HepG2 (cell line): Measurements from ENCODE around the gene LEMD1. TPM values are rescaled to one million over a fixed set of nuclear protein-coding genes. Genes with fewer than 3 reads are reported as not detected.
A peak's percentile ranks its signal among the peaks of the same experiment; 100 is the strongest.

Experiments used
- ATAC-seq: fragments of 200-7000 bp; cut with Tn5 transposase; 3 replicates; pipeline ENCODE4 v1.9.1; 2020; ENCODE audit warnings: mild to moderate bottlenecking, moderate library complexity
- BruUV-seq: library from RNA; stranded (reverse); fragments of 400-500 nt; replicated peaks from 2 replicates; lab custom pipeline; 2021; lab: Mats Ljungman, UMichigan
- CTCF ChIA-PET: fragments of 300-600 bp; formaldehyde crosslinking; extraction: SDS; loops from one replicate; lab custom pipeline; 2021; ENCODE audit warnings: low total read pairs, inconsistent platforms, low intra/inter-chr PET ratio; lab: Yijun Ruan, JAX
- POLR2A ChIA-PET: fragments of 350-600 bp; sonication (Branson Sonifier 250); formaldehyde crosslinking; loops from one replicate; lab custom pipeline; 2020; ENCODE audit warnings: antibody characterized with exemption, inconsistent platforms; lab: Yijun Ruan, JAX
- DNase-seq: peaks from one replicate; pipeline ENCODE4 v3.0.0-alpha.2; 2015; ENCODE audit warnings: low spot score
- FAIRE-seq: peaks from 3 replicates; lab custom pipeline; 2011; peaks lifted over from hg19 to GRCh38; lab: Jason Lieb, UNC
- H2AFZ ChIP-seq: one replicate; pipeline ENCODE4 v1.6.1; 2011; ENCODE audit warnings: low read length, inconsistent platforms
- H3K27ac ChIP-seq: fragments of 300-600 bp; 3 replicates; pipeline ENCODE4 v1.8.0; 2011; ENCODE audit warnings: mixed run types, mild to moderate bottlenecking, mixed read lengths, low read length, inconsistent platforms; ENCODE audit not compliant: insufficient read depth; ENCODE audit errors: extremely low read length
- H3K27me3 ChIP-seq, 2 experiments: fragments of 200-600 bp in 1 of 2; 2 replicates in 1 of 2; 3 replicates in 1 of 2; pipeline versions ENCODE4 v1.6.0 to v1.8.0; 2011; ENCODE audit warnings: low read length in 2 of 2, mild to moderate bottlenecking in 2 of 2, moderate library complexity in 2 of 2, inconsistent platforms in 1 of 2; ENCODE audit not compliant: insufficient read depth in 2 of 2, control insufficient read depth in 1 of 2
- H3K36me3 ChIP-seq, 2 experiments: fragments of 200-600 bp in 1 of 2; replicated peaks in 1 of 2; 2 replicates in 1 of 2; 3 replicates in 1 of 2; pipeline versions ENCODE4 v1.5.1 to v1.8.0; 2011; ENCODE audit warnings: low read length in 2 of 2, inconsistent platforms in 1 of 2; ENCODE audit not compliant: insufficient read depth in 2 of 2, control insufficient read depth in 1 of 2
- H3K4me1 ChIP-seq: 2 replicates; pipeline ENCODE4 v1.5.1; 2012; ENCODE audit warnings: low read length, inconsistent platforms; ENCODE audit not compliant: insufficient read depth
- H3K4me2 ChIP-seq: 2 replicates; pipeline ENCODE4 v1.6.0; 2011; ENCODE audit warnings: low read depth, low read length, inconsistent platforms
- H3K4me3 ChIP-seq, 3 experiments: fragments of 200-600 bp in 1 of 3; sonication (generic), shearing (Covaris generic) in 1 of 3; replicated peaks in 1 of 3; 2 replicates each; pipeline ENCODE4 v1.5.1; 2011 to 2016; ENCODE audit warnings: low read length in 3 of 3, inconsistent platforms in 2 of 3, low read depth in 2 of 3, mild to moderate bottlenecking in 2 of 3, control low read depth in 1 of 3, mixed read lengths in 1 of 3; ENCODE audit not compliant: insufficient read depth in 1 of 3
- H3K79me2 ChIP-seq: one replicate; pipeline ENCODE4 v1.6.1; 2011; ENCODE audit warnings: low read length, inconsistent platforms; ENCODE audit not compliant: insufficient read depth
- H3K9ac ChIP-seq: 2 replicates; pipeline ENCODE4 v1.6.0; 2011; ENCODE audit warnings: mild to moderate bottlenecking, low read depth, low read length, inconsistent platforms; ENCODE audit not compliant: insufficient read depth
- H3K9me3 ChIP-seq: 2 replicates; pipeline ENCODE4 v1.5.1; 2012; ENCODE audit warnings: mild to moderate bottlenecking, low read length
- H4K20me1 ChIP-seq: 2 replicates; pipeline ENCODE4 v1.6.0; 2011; ENCODE audit warnings: inconsistent platforms, mild to moderate bottlenecking, low read length, moderate library complexity; ENCODE audit not compliant: insufficient read depth
- CHCHD3 ChIP-seq: sonication (generic); formaldehyde crosslinking; IDR thresholded peaks from 2 replicates; pipeline ENCODE4 v1.8.0; 2022; ENCODE audit warnings: mild to moderate bottlenecking, missing genetic modification reagents, moderate library complexity
- EED ChIP-seq: sonication (generic); formaldehyde crosslinking; IDR thresholded peaks from 2 replicates; pipeline ENCODE4 v1.5.0; 2020; ENCODE audit warnings: mild to moderate bottlenecking, missing genetic modification reagents
- EZH2 ChIP-seq: conservative IDR thresholded peaks from 2 replicates; pipeline ENCODE4 v1.6.1; 2012; ENCODE audit warnings: mild to moderate bottlenecking, low read depth, low read length, moderate library complexity
- MTF2 ChIP-seq: sonication (generic); formaldehyde crosslinking; IDR thresholded peaks from 2 replicates; pipeline ENCODE4 v1.5.0; 2020; ENCODE audit warnings: missing genetic modification reagents, borderline replicate concordance
- ZNF12 ChIP-seq: sonication (generic); formaldehyde crosslinking; IDR thresholded peaks from 2 replicates; pipeline ENCODE4 v1.5.0; 2020; ENCODE audit warnings: missing genetic modification reagents
- WGBS: methylation state at CpG from one replicate; pipeline ENCODE4 v1.1.6; 2017; ENCODE audit warnings: low lambda C conversion rate; 5-methylcytosine and 5-hydroxymethylcytosine counted together
- in situ Hi-C: cut with HindIII; loops from 2 replicates; pipeline ENCODE4 v1.10.0; 2017; ENCODE audit warnings: low pct_unique_long_range_greater_than_20kb; ENCODE audit not compliant: extremely low pct_ligation_motif_present
- intact Hi-C: fragments of 100-400 bp; cut with micrococcal nuclease; formaldehyde crosslinking; loops from one replicate; pipeline ENCODE4 v1.10.0; 2022; ENCODE audit not compliant: unreplicated experiment
- polyA plus RNA-seq, 8 experiments: library from polyadenylated mRNA; depleted of rRNA in 3 of 8; stranded (reverse) in 7 of 8; unstranded in 1 of 8; fragments of >200 nt; fragmentation: Illumina TruSeq in 4 of 8; extraction: Trizol in 4 of 8; gene quantifications; 2 replicates each; pipeline versions ENCODE4 v1.2.1 to v1.2.3, GENCODE V29; 2011 to 2016; ENCODE audit warnings: low read depth in 4 of 8, missing spikeins in 1 of 8, mixed read lengths in 1 of 8; ENCODE audit not compliant: insufficient read depth in 1 of 8
- total RNA-seq, 5 experiments: library from RNA; depleted of rRNA; stranded (reverse); fragments of >200 nt; fragmentation: Illumina TruSeq; extraction: Trizol; gene quantifications; 2 replicates each; pipeline ENCODE4 v1.2.3, GENCODE V29; 2016; ENCODE audit warnings: low read depth in 1 of 5

The LEMD1 gene
- total and polyA plus RNA-seq, 2 of the 13 experiments (the other 11 are each of a cell fraction or from before 2014, with no cell fraction given): 1.4 to 2.3 TPM

DNA sequence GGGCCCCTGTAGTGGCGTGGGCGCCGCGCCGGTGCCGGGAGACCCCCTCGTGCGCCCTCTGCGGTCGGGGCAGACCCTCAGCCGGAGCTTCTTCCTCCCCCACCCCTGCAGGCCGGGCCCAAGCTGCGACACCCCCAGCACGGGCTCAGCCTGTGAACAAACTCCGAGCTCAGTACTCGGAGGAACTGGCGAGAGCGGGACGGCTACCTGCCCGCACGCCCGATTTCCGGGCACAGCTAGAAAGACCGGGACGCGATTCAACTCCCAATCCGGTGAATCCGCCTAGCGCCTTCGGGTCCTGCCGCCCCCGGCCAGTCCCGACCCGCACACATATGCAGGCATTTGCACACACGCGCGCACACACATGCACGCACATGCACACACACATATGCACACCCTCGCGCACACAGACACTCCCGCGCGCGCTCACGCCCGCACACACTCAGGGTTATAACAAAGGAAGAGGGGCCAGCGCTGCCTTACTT, 34.6 kb upstream of the LEMD1 start (continued):
- TF ChIP-seq MTF2 (CRISPR knock-in tag) (peak; percentile 92), CHCHD3 (CRISPR knock-in tag) (0 out of 2 replicates have a peak, but pooled peaks have one; percentile 47), EED (CRISPR knock-in tag) (peak; percentile 23; the same call in 1 of the 2 replicates)

DNA sequence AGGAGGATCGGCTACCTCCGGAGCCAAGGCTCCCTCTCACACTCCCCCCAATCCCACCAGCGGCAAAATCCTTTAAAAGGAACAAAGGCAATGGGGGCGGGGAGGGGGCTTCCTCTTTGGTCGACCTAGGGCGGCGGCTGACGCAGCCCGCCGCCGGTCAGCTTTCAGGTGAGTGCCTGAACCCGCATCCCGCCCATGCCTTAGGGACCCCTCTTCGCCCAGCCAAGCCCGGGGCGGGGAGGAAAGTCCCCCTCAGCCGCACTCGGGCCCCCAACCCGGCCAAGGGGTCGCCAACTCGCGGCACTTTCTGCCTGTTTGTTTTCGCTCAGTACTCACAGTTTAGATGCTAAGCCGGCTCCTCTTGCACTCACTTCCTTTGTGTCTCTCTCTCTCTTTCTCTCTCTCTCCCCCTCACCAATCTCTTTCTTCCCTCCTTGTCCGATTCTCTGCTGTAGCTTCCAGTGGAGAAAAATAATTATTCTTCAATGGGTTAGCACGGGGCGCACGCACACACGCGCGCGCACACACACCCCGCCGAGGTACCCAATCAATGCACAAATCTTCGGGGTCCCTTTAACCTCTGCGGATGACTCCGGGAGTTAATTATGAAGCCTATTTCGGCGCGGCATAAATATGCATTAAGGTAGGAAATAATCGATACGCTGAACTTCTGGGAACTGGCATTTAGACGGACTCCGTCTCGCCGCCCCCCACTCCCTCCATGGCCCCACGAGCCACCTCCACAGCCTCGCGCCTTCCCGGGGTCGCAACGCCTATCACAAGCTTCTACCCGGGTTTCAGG, 33.9 kb upstream of the LEMD1 start, which contains the start of gene BLACAT1:
BLACAT1 (minus strand) TSS at position 465 of the 802 bp plus-strand sequence.
- POLR2A ChIA-PET: no interaction called here
- FAIRE-seq (no peak), DNase-seq (no peak), ATAC-seq (no peak)
- Histone ChIP-seq H3K9ac (no peak within 1 kb of the TSS), H3K79me2 (no peaks in the 10 kb centered on the region), H3K36me3 (no peaks in the 10 kb centered on the region), H3K4me3 (peak within 1 kb of the TSS in 2 of 3 experiments; percentile 34 to 58; a peak in 3 of 6 replicates), H3K4me1 (peaks cover 40% of the 10 kb centered on the region), H4K20me1 (no peaks in the 10 kb centered on the region), H3K9me3 (no peaks in the 10 kb centered on the region), H3K27me3 (peaks cover 0 to 73% of the 10 kb centered on the region in 2 experiments; a peak in 4 of 5 replicates), H3K4me2 (peak within 1 kb of the TSS; percentile 58), H3K27ac (no peak within 1 kb of the TSS), H2AFZ (no peak within 1 kb of the TSS)
- TF ChIP-seq EZH2 (peak; percentile 95), ZNF12 (CRISPR knock-in tag) (no peak)
- 14% methylated on average over 33 of the region's 53 CpGs for WGBS
- no TSS peak for BruUV-seq
- intact Hi-C loops: loop anchor here (2.0 to 10.0 kb wide), 2 partner anchors 59 to 121 kb away; no protein-coding TSS in a partner anchor
- in situ Hi-C loops: no loop called here
- CTCF ChIA-PET: interaction anchor here (1.6 kb wide), 1 partner anchor 59 kb away, joined by 8 read pairs; no protein-coding TSS in a partner anchor
